Stimulated activated CD4-positive, alpha-beta T cell treated with anti-CD3 and anti-CD28 coated beads, Interleukin-15, amount 100 ng/mL, for 48 hours (primary cell): ENCODE results near the gene HMGA1.
A peak's percentile ranks its signal among the peaks of the same experiment; 100 is the strongest.

Source experiments
- DNase-seq, 2 donors: peaks; one replicate each; pipeline ENCODE4 v3.0.0-alpha.2; 2020; ENCODE audit warnings: low read depth in 2 of 2

HMGA1 gene, protein sequence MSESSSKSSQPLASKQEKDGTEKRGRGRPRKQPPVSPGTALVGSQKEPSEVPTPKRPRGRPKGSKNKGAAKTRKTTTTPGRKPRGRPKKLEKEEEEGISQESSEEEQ

DNA sequence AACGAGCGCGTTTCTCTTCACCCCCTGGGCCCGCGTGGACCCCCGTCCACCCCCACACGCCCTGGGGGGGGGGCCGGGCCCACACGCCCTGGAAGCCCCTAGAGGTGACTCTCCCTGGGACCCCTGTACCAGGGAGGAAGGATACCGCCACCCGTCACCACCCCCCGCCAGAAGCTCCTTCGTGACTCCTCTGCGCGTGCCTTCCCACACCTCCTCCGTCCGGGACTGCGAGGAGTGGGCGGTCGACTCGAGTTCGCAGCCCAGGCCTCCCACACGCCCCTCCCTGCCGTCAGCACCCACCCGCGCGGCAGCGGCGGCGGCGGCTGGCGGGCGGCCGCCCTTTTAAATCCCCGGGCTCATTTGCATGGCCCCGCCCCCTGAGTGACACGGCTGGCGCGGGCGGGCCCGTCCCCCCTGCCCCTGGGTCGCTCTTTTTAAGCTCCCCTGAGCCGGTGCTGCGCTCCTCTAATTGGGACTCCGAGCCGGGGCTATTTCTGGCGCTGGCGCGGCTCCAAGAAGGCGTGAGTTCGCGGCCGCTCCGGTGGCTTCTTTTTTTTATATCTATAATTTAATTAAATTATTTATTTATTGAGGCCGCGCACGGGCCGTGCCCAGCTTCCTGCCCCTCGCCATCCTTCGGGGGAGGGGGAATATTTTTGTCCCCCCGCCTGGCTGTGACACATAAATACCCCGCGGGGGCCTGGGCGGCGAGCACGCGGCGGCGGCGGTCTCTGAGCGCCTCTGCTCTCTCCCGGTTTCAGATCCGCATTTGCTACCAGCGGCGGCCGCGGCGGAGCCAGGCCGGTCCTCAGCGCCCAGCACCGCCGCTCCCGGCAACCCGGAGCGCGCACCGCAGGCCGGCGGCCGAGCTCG, at the start of gene HMGA1:
HMGA1 (plus strand) TSS at position 431 of the 873 bp plus-strand sequence. CDS start 3,908 bp downstream, outside the sequence.
- DNase-seq = peak; percentile 81 to 82

DNA sequence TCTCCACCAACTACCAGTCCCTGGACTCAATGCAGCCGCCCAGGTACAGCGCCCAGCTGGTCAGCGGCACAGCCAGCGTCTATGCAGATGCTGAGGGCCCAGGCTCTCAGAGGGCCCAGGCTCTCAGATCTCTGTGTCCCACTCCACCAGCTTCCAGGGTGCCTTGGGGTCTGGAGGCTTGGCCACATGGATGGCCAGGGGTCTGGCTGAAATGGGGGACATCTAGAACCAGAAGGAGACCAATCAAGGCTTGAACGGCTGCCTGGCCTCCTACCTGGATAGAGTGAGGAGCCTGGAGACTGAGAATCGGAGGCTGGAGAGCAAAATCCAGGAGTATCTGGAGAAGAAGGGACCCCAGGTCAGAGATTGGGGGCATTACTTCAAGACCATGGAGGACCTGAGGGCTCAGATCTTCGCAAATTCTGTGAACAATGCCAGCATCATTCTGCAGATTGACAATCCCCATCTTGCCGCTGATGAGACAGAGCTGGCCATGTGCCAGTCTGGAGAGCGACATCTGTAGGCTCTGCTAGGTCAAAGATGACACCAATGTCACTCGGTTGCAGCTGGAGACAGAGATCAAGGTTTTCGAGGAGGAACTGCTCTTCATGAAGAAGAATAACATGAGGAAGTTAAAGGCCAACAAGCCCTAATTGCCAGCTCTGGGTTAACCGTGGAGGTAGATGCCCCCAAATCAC, 46.7 kb upstream of the HMGA1 start:
- peak in 1 of 2 donors; percentile 35 for DNase-seq

DNA sequence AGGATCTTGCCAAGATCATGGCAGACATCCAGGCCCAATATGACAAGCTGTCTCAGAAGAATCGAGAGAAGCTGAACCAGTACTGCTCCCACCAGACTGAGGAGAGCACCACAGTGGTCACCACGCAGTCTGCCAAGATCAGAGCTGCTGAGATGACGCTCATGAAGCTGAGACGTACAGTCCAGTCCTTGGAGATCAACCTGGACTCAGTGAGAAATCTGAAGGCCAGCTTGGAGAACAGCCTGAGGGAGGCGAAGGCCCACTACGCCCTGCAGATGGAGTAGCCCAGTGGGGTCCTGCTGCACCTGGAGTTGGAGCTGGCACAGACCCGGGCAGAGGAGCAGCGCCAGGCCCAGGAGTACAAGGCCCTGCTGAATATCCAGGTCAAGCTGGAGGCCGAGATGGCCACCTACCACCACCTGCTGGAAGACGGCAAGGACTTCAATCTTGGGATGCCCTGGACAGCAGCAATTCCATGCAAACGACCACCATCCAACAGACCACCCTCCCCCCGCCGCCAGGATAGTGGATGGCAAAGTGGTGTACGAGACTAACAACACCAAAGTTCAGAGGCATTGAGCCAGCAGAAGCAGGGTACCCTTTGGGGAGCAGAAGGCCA, 46.1 kb upstream of the HMGA1 start:
- no peak for DNase-seq

DNA sequence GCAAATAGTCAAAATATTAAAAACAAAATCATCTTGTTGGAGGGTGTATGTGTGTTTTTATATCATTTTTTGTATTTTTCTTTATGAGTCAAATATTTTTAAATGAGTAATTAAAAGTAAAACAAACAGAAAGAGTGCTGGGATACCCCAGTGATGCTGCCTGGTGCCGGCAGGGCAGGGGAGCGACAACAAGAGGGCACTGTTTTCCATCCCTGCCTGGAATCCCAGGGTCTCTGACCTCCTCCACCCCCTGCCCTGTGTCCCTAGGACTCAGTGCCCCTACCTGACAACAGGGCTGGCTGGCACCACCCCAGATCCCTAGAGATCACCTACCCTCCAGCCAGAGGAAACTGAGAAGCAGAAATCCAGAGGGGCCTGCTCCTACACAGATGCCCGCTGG, 41.9 kb upstream of the HMGA1 start:
- no peak for DNase-seq

DNA sequence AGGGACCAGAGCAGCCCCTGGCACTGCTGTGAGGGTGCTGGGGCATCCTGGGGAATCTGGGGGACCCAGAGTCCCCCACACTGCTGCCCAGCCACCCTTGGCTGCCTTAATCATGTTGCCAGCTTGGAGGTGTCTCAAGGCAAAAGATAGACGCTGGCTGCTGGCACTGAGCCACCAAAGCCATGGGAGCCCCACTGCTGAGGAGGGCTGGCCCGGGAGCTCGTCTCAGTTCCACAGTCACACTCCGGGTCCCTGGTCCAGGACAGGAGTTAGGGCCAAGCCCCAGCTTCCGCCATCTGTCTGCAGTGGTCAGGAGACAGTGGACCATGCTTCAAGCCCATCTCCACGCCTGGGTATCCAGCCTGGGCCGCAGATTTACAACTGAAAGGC, 41.0 kb upstream of the HMGA1 start:
- no peak for DNase-seq

- DNase-seq = peak; percentile 74 to 84
Measured at GRCh38 chr6:34196116-34196832, 40.4 kb upstream of the HMGA1 start.

DNA sequence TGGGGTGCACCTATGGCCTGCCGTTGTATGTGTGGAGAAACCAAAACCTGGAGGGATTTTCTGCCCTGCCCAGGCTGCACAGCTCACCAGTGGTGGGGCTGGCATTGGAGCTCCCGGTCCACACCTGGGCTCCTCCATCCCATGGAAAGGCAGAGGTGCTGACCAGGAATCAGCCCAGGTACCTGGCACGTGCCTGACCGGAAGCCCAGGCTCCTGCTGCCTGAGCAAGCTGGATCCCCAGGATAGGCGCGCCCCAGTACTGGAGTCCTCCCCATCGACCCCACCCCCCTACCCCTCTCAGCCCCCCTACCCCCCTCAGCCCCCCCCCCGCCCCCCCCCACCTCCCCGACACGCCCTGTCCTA, 39.9 kb upstream of the HMGA1 start:
- no peak for DNase-seq

GRCh38 chr6:34200340-34200971, 36.2 kb upstream of the HMGA1 start:
- no peak for DNase-seq

DNA sequence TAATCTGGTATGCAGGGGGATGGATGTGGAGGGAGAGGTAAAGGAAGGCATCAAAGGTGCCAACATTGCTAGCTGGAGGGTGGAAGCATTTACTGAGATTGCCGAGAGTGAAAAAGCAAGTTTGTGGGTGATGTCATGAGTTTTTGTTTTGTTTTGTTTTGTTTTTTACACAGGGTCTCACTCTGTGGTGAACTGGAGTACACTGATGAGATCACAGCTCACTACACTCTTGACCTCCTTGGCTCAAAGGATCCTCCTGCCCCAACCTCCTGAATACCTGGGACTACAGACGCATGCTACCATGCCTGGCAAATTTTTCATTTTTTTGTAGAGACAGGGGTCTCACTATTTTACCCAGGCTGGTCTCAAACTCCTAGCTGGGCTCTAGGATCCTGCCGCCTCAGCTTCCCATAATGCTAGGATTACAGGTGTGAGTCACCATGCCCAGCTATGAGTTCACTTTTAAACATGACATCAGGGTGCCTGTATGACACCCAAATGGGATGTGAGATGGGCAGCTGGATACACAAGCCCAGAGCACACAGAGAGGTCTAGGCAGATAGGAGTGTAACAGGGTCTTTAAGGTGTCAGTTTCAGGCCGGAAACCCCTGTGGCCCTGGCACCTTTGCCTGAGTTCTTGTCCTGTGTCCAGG, 35.1 kb upstream of the HMGA1 start:
- no peak for DNase-seq

GRCh38 chr6:34202329-34203201, 34.1 kb upstream of the HMGA1 start:
- DNase-seq = no peak

DNA sequence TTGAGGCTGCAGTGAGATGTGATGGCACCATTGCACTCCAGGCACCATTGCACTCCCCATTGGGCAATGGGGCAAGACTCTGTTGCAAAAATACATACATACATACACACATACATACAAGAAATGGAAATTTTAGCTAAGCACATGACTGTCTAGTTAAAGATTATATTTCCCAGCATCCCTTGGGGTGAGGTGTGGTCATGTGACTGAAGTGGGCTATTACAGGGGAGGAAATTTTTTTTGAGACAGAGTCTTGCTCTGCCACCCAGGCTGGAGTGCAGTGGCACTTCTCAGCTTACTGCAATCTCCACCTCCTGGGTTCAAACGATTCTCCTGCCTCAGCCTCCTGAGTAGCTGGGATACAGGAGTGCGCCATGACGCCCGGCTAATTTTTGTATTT, 32.0 kb upstream of the HMGA1 start:
- DNase-seq = no peak

- DNase-seq = no peak
Measured at GRCh38 chr6:34205466-34205865, 31.2 kb upstream of the HMGA1 start.

DNA sequence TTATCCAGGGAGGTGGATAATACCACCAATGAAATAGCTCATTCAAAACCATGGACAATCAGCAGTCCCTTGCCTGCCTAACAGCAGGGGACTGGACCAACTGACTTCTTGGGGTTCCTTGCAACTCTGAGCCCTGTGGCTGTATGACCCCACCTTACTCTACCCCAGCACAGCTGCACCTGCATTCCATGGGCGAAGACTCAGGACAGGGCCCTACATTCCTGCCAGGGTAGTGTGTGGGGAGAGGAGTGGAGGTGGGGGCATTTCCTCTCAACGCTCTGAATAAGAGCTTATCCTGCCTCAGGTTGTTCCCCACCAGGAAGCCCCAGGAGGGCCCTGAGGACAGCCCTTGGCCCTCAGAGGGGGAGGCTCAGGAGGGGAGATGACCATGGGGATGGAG, 30.8 kb upstream of the HMGA1 start:
- no peak for DNase-seq

DNA sequence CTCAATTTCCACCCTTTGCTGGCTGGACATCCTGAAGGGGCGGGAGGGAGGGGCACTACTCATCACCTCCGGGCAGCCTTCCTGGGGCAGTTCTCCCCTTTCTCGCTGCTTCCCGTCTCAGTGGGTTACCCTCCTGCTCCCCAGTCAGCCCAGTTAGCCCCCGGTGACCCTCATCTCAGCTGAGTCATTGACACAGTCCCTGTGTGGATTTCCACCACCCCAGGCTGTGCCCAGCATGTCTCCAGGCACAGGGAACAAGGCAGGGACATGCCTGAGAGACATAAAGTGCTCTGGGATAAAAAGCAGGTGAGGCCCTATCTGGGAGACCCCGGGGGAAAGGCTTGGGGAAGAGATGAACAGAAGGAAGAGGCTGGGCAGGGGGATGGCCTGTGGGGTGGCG, 29.9 kb upstream of the HMGA1 start:
- no peak for DNase-seq

GRCh38 chr6:34207695-34208443, 28.8 kb upstream of the HMGA1 start:
- DNase-seq = peak; percentile 33 to 45

GRCh38 chr6:34213772-34214171, 22.9 kb upstream of the HMGA1 start:
- DNase-seq = no peak

DNA sequence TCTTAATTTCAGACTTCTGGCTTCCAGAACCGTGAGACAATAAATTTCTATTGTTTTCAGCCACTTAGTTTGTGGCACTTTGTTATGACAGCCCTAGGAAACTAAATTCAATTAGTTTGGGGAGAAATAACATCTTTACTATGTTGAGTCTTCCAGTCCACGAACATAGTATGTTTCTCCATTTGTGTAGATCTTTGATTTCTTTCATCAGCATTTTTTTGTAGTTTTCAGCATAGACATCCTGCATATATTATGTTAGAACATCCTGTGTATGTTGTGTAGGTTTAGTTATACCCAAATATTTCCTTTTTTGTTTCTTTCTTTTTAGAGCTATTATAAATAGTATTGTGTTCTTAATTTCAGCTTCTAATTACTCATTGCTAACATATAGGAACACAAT, 18.0 kb upstream of the HMGA1 start:
- DNase-seq = no peak

DNA sequence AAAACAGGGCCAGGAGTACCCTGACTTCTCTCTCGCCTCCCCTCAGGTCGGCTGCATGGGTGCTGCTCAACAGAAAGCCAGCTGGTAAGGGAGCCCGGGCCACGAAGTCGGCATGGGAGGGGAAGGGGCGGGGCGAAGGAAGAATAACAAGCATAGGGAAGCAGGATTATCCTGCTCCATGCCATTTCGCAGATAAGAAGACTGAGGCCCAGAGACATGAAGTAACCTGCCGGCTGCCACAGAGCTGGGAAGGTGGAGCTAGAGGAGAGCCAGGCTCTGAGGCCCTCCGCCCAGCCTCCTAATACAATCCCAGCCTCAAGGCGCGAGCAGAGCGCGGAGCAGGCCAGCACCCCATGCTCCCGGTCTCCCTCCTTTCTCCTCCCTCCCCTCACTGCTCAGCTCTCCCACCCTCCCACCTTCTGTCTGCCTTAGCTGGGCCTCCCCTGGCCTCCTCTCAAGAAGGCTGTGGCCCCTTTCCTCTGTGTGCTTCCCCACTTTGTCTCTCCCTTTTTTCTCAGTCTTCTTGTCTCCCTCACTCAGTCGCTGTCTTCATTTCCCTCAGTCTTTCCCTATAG, 13.2 kb upstream of the HMGA1 start:
- DNase-seq = no peak
